Measurements from ENCODE around the gene KIAA0232. TPM values are rescaled to one million over a fixed set of nuclear protein-coding genes. Genes with fewer than 3 reads are reported as not detected.

KIAA0232 gene
- polyA plus RNA-seq, 12 donors = 18.7 to 25.5 (median 23.3) TPM; not detected in 1

GRCh38 chr4:6845574-6845973 lies 63.0 kb downstream of the KIAA0232 start:
- DNase-seq = no peak

GRCh38 chr4:6847178-6847577 lies 64.7 kb downstream of the KIAA0232 start:
- no peak for DNase-seq

GRCh38 chr4:6848717-6849305 lies 66.3 kb downstream of the KIAA0232 start:
- no peak for DNase-seq

- DNase-seq = no peak
These were observed 67.2 kb downstream of the KIAA0232 start for GRCh38 chr4:6849691-6850090.

GRCh38 chr4:6851431-6851830 lies 68.9 kb downstream of the KIAA0232 start:
- no peak for DNase-seq

- no peak for DNase-seq
These were observed 69.4 kb downstream of the KIAA0232 start for GRCh38 chr4:6851962-6852361.

GRCh38 chr4:6852582-6852981 lies 70.1 kb downstream of the KIAA0232 start:
- DNase-seq = no peak

- no peak for DNase-seq
These were observed 71.7 kb downstream of the KIAA0232 start for GRCh38 chr4:6854098-6854744.

GRCh38 chr4:6855692-6856297 lies 73.3 kb downstream of the KIAA0232 start:
- DNase-seq = no peak

- no peak for DNase-seq
These were observed 73.9 kb downstream of the KIAA0232 start for GRCh38 chr4:6856391-6856790.

GRCh38 chr4:6857009-6857882 lies 74.7 kb downstream of the KIAA0232 start:
- no peak for DNase-seq

- DNase-seq = no peak
These were observed 76.5 kb downstream of the KIAA0232 start for GRCh38 chr4:6858997-6859396.

GRCh38 chr4:6859543-6859942 lies 77.0 kb downstream of the KIAA0232 start:
- no peak for DNase-seq

- no peak for DNase-seq
These were observed 85.9 kb downstream of the KIAA0232 start for GRCh38 chr4:6868386-6868785.

GRCh38 chr4:6869944-6870343 lies 87.4 kb downstream of the KIAA0232 start:
- DNase-seq = no peak

GRCh38 chr4:6873291-6873690 lies 90.8 kb downstream of the KIAA0232 start:
- DNase-seq = no peak

GRCh38 chr4:6873792-6874461 lies 91.4 kb downstream of the KIAA0232 start:
- peak; percentile 64 for DNase-seq

GRCh38 chr4:6874981-6875380 lies 92.5 kb downstream of the KIAA0232 start:
- DNase-seq = no peak

- no peak for DNase-seq
These were observed 92.9 kb downstream of the KIAA0232 start for GRCh38 chr4:6875431-6875831.

- no peak for DNase-seq
These were observed 93.9 kb downstream of the KIAA0232 start for GRCh38 chr4:6876440-6876839.

GRCh38 chr4:6877067-6877466 lies 94.5 kb downstream of the KIAA0232 start:
- no peak for DNase-seq
